Measurements from ENCODE around the gene KANTR.
A peak's percentile ranks its signal among the peaks of the same experiment; 100 is the strongest.

Gene KANTR

GRCh38 chrX:53081925-53082772, 11.8 kb upstream of the KANTR start, which contains the start of gene TSPYL2:
Gene TSPYL2 (plus strand): TSS chrX:53082367. CDS start chrX:53082499, 132 bp downstream.
- peak; percentile 93 for DNase-seq (ENCODE audit: low spot score)

- DNase-seq (ENCODE audit: low spot score), result no peak
These were observed 10.9 kb upstream of the KANTR start for GRCh38 chrX:53082773-53083616.

GRCh38 chrX:53084043-53084570, 9.8 kb upstream of the KANTR start:
- DNase-seq (ENCODE audit: low spot score), result no peak

GRCh38 chrX:53084863-53085262, 9.1 kb upstream of the KANTR start:
- DNase-seq (ENCODE audit: low spot score), result no peak

GRCh38 chrX:53085661-53086229, 8.2 kb upstream of the KANTR start:
- no peak for DNase-seq (ENCODE audit: low spot score)

- DNase-seq (ENCODE audit: low spot score), result no peak
These were observed 7.5 kb upstream of the KANTR start for GRCh38 chrX:53086464-53086863.

- no peak for DNase-seq (ENCODE audit: low spot score)
These were observed 6.5 kb upstream of the KANTR start for GRCh38 chrX:53087388-53087831.

- DNase-seq (ENCODE audit: low spot score), result no peak
These were observed 5.6 kb upstream of the KANTR start for GRCh38 chrX:53088136-53088974.

GRCh38 chrX:53089224-53089842, 4.6 kb upstream of the KANTR start:
- DNase-seq (ENCODE audit: low spot score), result peak; percentile 61

- no peak for DNase-seq (ENCODE audit: low spot score)
These were observed 4.0 kb upstream of the KANTR start for GRCh38 chrX:53089925-53090324.

- no peak for DNase-seq (ENCODE audit: low spot score)
These were observed 2.6 kb upstream of the KANTR start for GRCh38 chrX:53091354-53091753.

GRCh38 chrX:53093177-53093655, 726 bp upstream of the KANTR start:
- peak; percentile 75 for DNase-seq (ENCODE audit: low spot score)

GRCh38 chrX:53094582-53094905, 602 bp downstream of the KANTR start:
- DNase-seq (ENCODE audit: low spot score), result no peak

- DNase-seq (ENCODE audit: low spot score), result no peak
These were observed 1.9 kb downstream of the KANTR start for GRCh38 chrX:53095796-53096195.

GRCh38 chrX:53114864-53115549, 21.1 kb downstream of the KANTR start:
- DNase-seq (ENCODE audit: low spot score), result no peak

- no peak for DNase-seq (ENCODE audit: low spot score)
These were observed 21.6 kb downstream of the KANTR start for GRCh38 chrX:53115550-53115874.

- no peak for DNase-seq (ENCODE audit: low spot score)
These were observed 22.2 kb downstream of the KANTR start for GRCh38 chrX:53116101-53116500.

- no peak for DNase-seq (ENCODE audit: low spot score)
These were observed 28.1 kb downstream of the KANTR start for GRCh38 chrX:53122013-53122412.

- no peak for DNase-seq (ENCODE audit: low spot score)
These were observed 31.6 kb downstream of the KANTR start for GRCh38 chrX:53125506-53125905.

GRCh38 chrX:53126377-53126776, 32.4 kb downstream of the KANTR start:
- no peak for DNase-seq (ENCODE audit: low spot score)

All from NAMALWA (cell line).